NCI-H2227 (cell line): Measurements from ENCODE around the gene PRSS8.
"Not testable (repeated sequence)": the region's sequence is repeated elsewhere in the genome, so short reads cannot be mapped to it uniquely, and the experiment has no call there.

Source experiments
- DNase-seq: peaks from one replicate; lab custom pipeline; 2025; ENCODE audit not compliant: unreplicated experiment; lab: John Stamatoyannopoulos, UW

PRSS8 gene

GRCh38 chr16:31135535-31136286, at the start of gene PRSS8:
PRSS8 (minus strand) TSS chr16:31135727; CDS start chr16:31135498, 229 bp downstream.
- peak; percentile 45 for DNase-seq

- DNase-seq, result no peak
These were observed 49.4 kb upstream of the PRSS8 start for GRCh38 chr16:31184888-31185287.

- DNase-seq, result no peak
These were observed 48.2 kb upstream of the PRSS8 start for GRCh38 chr16:31183432-31184428.

GRCh38 chr16:31182391-31182790, 46.9 kb upstream of the PRSS8 start:
- DNase-seq, result no peak

GRCh38 chr16:31181102-31181830, 45.7 kb upstream of the PRSS8 start:
- peak; percentile 43 for DNase-seq

- peak; percentile 96 for DNase-seq
These were observed 44.4 kb upstream of the PRSS8 start, which contains the start of gene FUS for GRCh38 chr16:31179747-31180459. FUS (plus strand) TSS chr16:31180139; CDS start chr16:31180215, 76 bp downstream.

- DNase-seq, result peak; percentile 53
These were observed 43.8 kb upstream of the PRSS8 start for GRCh38 chr16:31179219-31179746.

GRCh38 chr16:31177136-31177535, 41.6 kb upstream of the PRSS8 start:
- no peak for DNase-seq

- peak; percentile 85 for DNase-seq
These were observed 34.5 kb upstream of the PRSS8 start for GRCh38 chr16:31170048-31170447.

GRCh38 chr16:31168848-31169247, 33.3 kb upstream of the PRSS8 start:
- DNase-seq, result no peak

GRCh38 chr16:31167315-31167714, 31.8 kb upstream of the PRSS8 start:
- DNase-seq, result no peak

- no peak for DNase-seq
These were observed 21.6 kb upstream of the PRSS8 start for GRCh38 chr16:31157136-31157535.

- not testable (repeated sequence) for DNase-seq
These were observed 15.4 kb upstream of the PRSS8 start for GRCh38 chr16:31150976-31151375.

GRCh38 chr16:31149894-31150890, 14.7 kb upstream of the PRSS8 start, which contains the start of gene PRSS36:
PRSS36 (minus strand) TSS chr16:31150066; CDS start chr16:31150035, 31 bp downstream.
- DNase-seq, result no peak

- no peak for DNase-seq
These were observed 13.8 kb upstream of the PRSS8 start for GRCh38 chr16:31149332-31149731.

- DNase-seq, result no peak
These were observed 13.4 kb upstream of the PRSS8 start for GRCh38 chr16:31148896-31149295.

- DNase-seq, result no peak
These were observed 12.8 kb upstream of the PRSS8 start for GRCh38 chr16:31148281-31148728.

GRCh38 chr16:31147574-31147973, 12.0 kb upstream of the PRSS8 start:
- no peak for DNase-seq
